ENCODE data around the gene CBLN1. TPM values are rescaled to one million over a fixed set of nuclear protein-coding genes. Genes with fewer than 3 reads are reported as not detected.
"Not testable (repeated sequence)": the region's sequence is repeated elsewhere in the genome, so short reads cannot be mapped to it uniquely, and the experiment has no call there.

CBLN1 gene
- total and polyA plus RNA-seq, 2 experiments from 2014 or later = 0.42 to 1.2 TPM

- H3K4me3 ChIP-seq = no peak overlapping the region
- no peak for TF ChIP-seq CTCF (IDR thresholded peaks at IDR 0.05; ENCODE audit: low read depth, low read length)
- H3K9me3 ChIP-seq (ENCODE audit: low read depth) = no peaks in the 10 kb centered on the region
- H3K4me1 ChIP-seq (ENCODE audit: low read depth) = no peaks in the 10 kb centered on the region
- no peak for DNase-seq (ENCODE audit: low read depth in 1 of 2, low spot score in 1 of 2)
- H3K27ac ChIP-seq = no peak overlapping the region
- no peaks in the 10 kb centered on the region for H3K27me3 ChIP-seq
- H3K36me3 ChIP-seq = no peaks in the 10 kb centered on the region
Measured at GRCh38 chr16:49248227-49248626, 33.4 kb downstream of the CBLN1 start.

- DNase-seq (ENCODE audit: low read depth in 1 of 2, low spot score in 1 of 2) = no peak
- Histone ChIP-seq H3K27ac (no peak overlapping the region), H3K4me1 (ENCODE audit: low read depth) (no peaks in the 10 kb centered on the region), H3K4me3 (no peak overlapping the region), H3K9me3 (ENCODE audit: low read depth) (no peaks in the 10 kb centered on the region), H3K36me3 (no peaks in the 10 kb centered on the region), H3K27me3 (no peaks in the 10 kb centered on the region)
- no peak for TF ChIP-seq CTCF (IDR thresholded peaks at IDR 0.05; ENCODE audit: low read depth, low read length)
Measured at GRCh38 chr16:49236216-49236615, 45.4 kb downstream of the CBLN1 start.

- not testable (repeated sequence) for DNase-seq (ENCODE audit: low read depth in 1 of 2, low spot score in 1 of 2); H3K27me3 ChIP-seq; H3K4me3 ChIP-seq; H3K36me3 ChIP-seq; H3K27ac ChIP-seq; H3K9me3 ChIP-seq (ENCODE audit: low read depth); H3K4me1 ChIP-seq (ENCODE audit: low read depth)
Measured at GRCh38 chr16:49228335-49228734, 53.3 kb downstream of the CBLN1 start.

Other genes starting within 250 kb of the CBLN1 start
- not detected in 2 replicates for gene C16orf78, start 92.0 kb upstream of the CBLN1 start, total RNA-seq
- gene C16orf78, start 92.0 kb upstream of the CBLN1 start, polyA plus RNA-seq = not detected in 2 replicates